Psoas muscle (tissue), 8 donors: ENCODE results near the gene KCNK3. TPM values are rescaled to one million over a fixed set of nuclear protein-coding genes. Genes with fewer than 3 reads are reported as not detected.

ENCODE experiments used
- ATAC-seq, 4 donors: fragments of 200-7000 bp; cut with Tn5 transposase; one replicate each; pipeline ENCODE4 v1.9.1; 2020; ENCODE audit warnings: moderate library complexity in 3 of 4, mild to moderate bottlenecking in 2 of 4
- DNase-seq, 2 donors: peaks; one replicate each; pipeline ENCODE4 v3.0.0-alpha.2; 2020
- H3K27ac ChIP-seq: fragments of 200-600 bp; one replicate; pipeline ENCODE4 v1.8.0; 2022
- H3K27me3 ChIP-seq, 3 donors: fragments of 200-600 bp in 1 of 3; one replicate each; pipeline versions ENCODE4 v1.6.1 to v1.8.0; 2013 to 2022; ENCODE audit warnings: low read length in 2 of 3, mild to moderate bottlenecking in 2 of 3, moderate library complexity in 1 of 3; ENCODE audit not compliant: insufficient read depth in 3 of 3
- H3K36me3 ChIP-seq, 2 donors: fragments of 200-600 bp in 1 of 2; one replicate each; pipeline versions ENCODE4 v1.6.1 to v1.8.0; 2013 to 2022; ENCODE audit warnings: low read depth in 1 of 2, mild to moderate bottlenecking in 1 of 2, moderate library complexity in 1 of 2; ENCODE audit not compliant: insufficient read depth in 1 of 2
- H3K4me1 ChIP-seq: fragments of 200-600 bp; one replicate; pipeline ENCODE4 v1.8.0; 2022
- H3K4me3 ChIP-seq: fragments of 200-600 bp; one replicate; pipeline ENCODE4 v1.8.0; 2022; ENCODE audit warnings: mild to moderate bottlenecking
- H3K9me3 ChIP-seq: fragments of 200-600 bp; one replicate; pipeline ENCODE4 v1.8.0; 2022
- CTCF ChIP-seq: fragments of 200-600 bp; IDR thresholded peaks from one replicate; pipeline ENCODE4 v1.8.0; 2022; ENCODE audit warnings: antibody characterized with exemption
- WGBS, 3 donors: extraction: QIAGEN DNeasy Blood & Tissue Kit; methylation state at CpG; one replicate each; pipeline versions ENCODE4 v1.1.6 to v1.1.7; 2013; 5-methylcytosine and 5-hydroxymethylcytosine counted together
- intact Hi-C, 2 donors: fragments of 100-400 bp; cut with DNase I; formaldehyde crosslinking; loops; one replicate each; pipeline versions ENCODE4 v1.11.0 to v1.14.2; 2022
- polyA plus RNA-seq, 3 donors: library from polyadenylated mRNA; stranded (reverse); fragments of 200-250 nt; gene quantifications; one replicate each; pipeline ENCODE4 v1.2.3, GENCODE V29; 2013
- total RNA-seq, 4 donors: library from RNA; stranded (reverse); fragmentation: NEBNext Ultra II Directional in 2 of 4; extraction: Animal tissue kit (Norgen Biotek cat#: 25700) in 2 of 4; gene quantifications; one replicate each; pipeline versions ENCODE4 v1.2.1 to v1.2.4, GENCODE V29; 2021 to 2023
- donor health status: healthy with polysubstance abuse.
- donor health status: DM: no; HTN: no; CAD: no; lungs with moderate emphysema.
- donor health status: Bipolar disorder and iron deficiency.
- donor health status: healthy.
- donor health status: DM: yes; HTN: yes; CAD: no.
- donor health status: DM: no; HTN: no; CAD: no.
- donor health status: DM: no; HTN: no; CAD: no.
- donor health status: DM: yes; HTN: yes; CAD: no.

KCNK3 gene
- total and polyA plus RNA-seq, 7 donors: 0.06 to 2.3 (median 0.15) TPM

- no peak overlapping the region for H3K4me3 ChIP-seq
- WGBS, 3 donors: 71 to 75% (median 71%) methylated on average over 5 of the region's 5 CpGs
- H3K4me1 ChIP-seq: peaks cover 14% of the 10 kb centered on the region
- no peak for TF ChIP-seq CTCF
- H3K27me3 ChIP-seq: no peaks in the 10 kb centered on the region
- H3K9me3 ChIP-seq: no peaks in the 10 kb centered on the region
- intact Hi-C loops: no loop called here
- H3K36me3 ChIP-seq: no peaks in the 10 kb centered on the region
- H3K27ac ChIP-seq: no peak overlapping the region
- DNase-seq (no peak), ATAC-seq (no peak)
Observed at GRCh38 chr2:26717362-26717761, 24.8 kb downstream of the KCNK3 start.

GRCh38 chr2:26718949-26719686, 26.6 kb downstream of the KCNK3 start:
- TF ChIP-seq CTCF: no peak
- 73 to 88% (median 86%) methylated on average over 6 of the region's 6 CpGs for WGBS, 3 donors
- H3K4me3 ChIP-seq: no peak overlapping the region
- intact Hi-C loops: no loop called here
- DNase-seq (no peak), ATAC-seq (no peak)
- H3K27me3 ChIP-seq: no peaks in the 10 kb centered on the region
- H3K9me3 ChIP-seq: no peaks in the 10 kb centered on the region
- H3K36me3 ChIP-seq: no peaks in the 10 kb centered on the region
- peaks cover 20% of the 10 kb centered on the region for H3K4me1 ChIP-seq
- no peak overlapping the region for H3K27ac ChIP-seq

GRCh38 chr2:26720322-26721114, 28.0 kb downstream of the KCNK3 start:
- peak; percentile 54 to 76 (median 70) for ATAC-seq
- Histone ChIP-seq H3K27me3 (no peaks in the 10 kb centered on the region), H3K4me1 (peaks cover 34% of the 10 kb centered on the region), H3K4me3 (no peak overlapping the region), H3K27ac (no peak overlapping the region), H3K36me3 (no peaks in the 10 kb centered on the region), H3K9me3 (no peaks in the 10 kb centered on the region)
- 41 to 49% (median 49%) methylated on average over 7 of the region's 7 CpGs for WGBS, 3 donors
- DNase-seq: peak; percentile 76 to 88
- TF ChIP-seq CTCF: no peak
- intact Hi-C loops: no loop called here

- Histone ChIP-seq H3K4me1 (peaks cover 37% of the 10 kb centered on the region), H3K27me3 (no peaks in the 10 kb centered on the region), H3K27ac (no peak overlapping the region), H3K36me3 (no peaks in the 10 kb centered on the region), H3K4me3 (no peak overlapping the region), H3K9me3 (no peaks in the 10 kb centered on the region)
- TF ChIP-seq CTCF: no peak
- WGBS, 3 donors: 87 to 94% (median 88%) methylated on average over 12 of the region's 12 CpGs
- DNase-seq: no peak
- ATAC-seq: no peak
- intact Hi-C loops: no loop called here
Observed at GRCh38 chr2:26721115-26722032, 28.9 kb downstream of the KCNK3 start.
